GM12878 (cell line): ENCODE data around the gene KPNA1. TPM values are rescaled to one million over a fixed set of nuclear protein-coding genes. Genes with fewer than 3 reads are reported as not detected.
A peak's percentile ranks its signal among the peaks of the same experiment; 100 is the strongest.

Experiments used
- ATAC-seq: fragments of 200-7000 bp; cut with Tn5 transposase; 3 replicates; pipeline ENCODE4 v1.9.1; 2020; ENCODE audit warnings: mild to moderate bottlenecking, moderate library complexity
- BruUV-seq: library from RNA; stranded (reverse); fragments of 400-500 nt; replicated peaks from 2 replicates; lab custom pipeline; 2021; lab: Mats Ljungman, UMichigan
- CTCF ChIA-PET: fragments of 300-600 bp; sonication (Branson Sonifier 250); formaldehyde crosslinking; extraction: SDS; loops from one replicate; lab custom pipeline; 2021; ENCODE audit warnings: inconsistent platforms; lab: Yijun Ruan, JAX
- POLR2A ChIA-PET: fragments of 350-600 bp; formaldehyde crosslinking; extraction: SDS; loops from one replicate; lab custom pipeline; 2021; ENCODE audit warnings: inconsistent platforms; lab: Charles Lee
- RAD21 ChIA-PET: fragments of 300-600 bp; sonication (Branson Sonifier 250); formaldehyde crosslinking; loops from one replicate; lab custom pipeline; 2023; ENCODE audit warnings: antibody characterized with exemption; ENCODE audit not compliant: unreplicated experiment; lab: Charles Lee
- SMC1A ChIA-PET: fragments of 300-600 bp; sonication (Branson Sonifier 250); formaldehyde crosslinking; loops from one replicate; lab custom pipeline; 2023; ENCODE audit not compliant: unreplicated experiment, uncharacterized antibody; lab: Charles Lee
- DNase-seq: peaks from one replicate; pipeline ENCODE4 v3.0.0-alpha.2; 2011; ENCODE audit warnings: low read depth, low spot score
- FAIRE-seq: peaks from 3 replicates; lab custom pipeline; 2011; peaks lifted over from hg19 to GRCh38; lab: Jason Lieb, UNC
- H2AFZ ChIP-seq: 2 replicates; pipeline ENCODE4 v1.6.0; 2011; ENCODE audit warnings: low read depth, low read length, control low read depth; ENCODE audit not compliant: control insufficient read depth
- H3K27ac ChIP-seq: 2 replicates; pipeline ENCODE4 v1.5.1; 2011; ENCODE audit warnings: control low read depth; ENCODE audit not compliant: control insufficient read depth, insufficient read depth
- H3K27me3 ChIP-seq, 2 experiments: replicated peaks in 1 of 2; 2 replicates each; pipeline versions ENCODE4 v1.6.0 to v1.6.1; 2011; ENCODE audit warnings: low read length in 1 of 2; ENCODE audit not compliant: control insufficient read depth in 2 of 2, insufficient read depth in 2 of 2
- H3K36me3 ChIP-seq, 2 experiments: 2 replicates each; pipeline ENCODE4 v1.5.1; 2011; ENCODE audit warnings: low read length in 1 of 2; ENCODE audit not compliant: control insufficient read depth in 2 of 2, insufficient read depth in 2 of 2
- H3K4me1 ChIP-seq: 2 replicates; pipeline ENCODE4 v1.6.1; 2011; ENCODE audit warnings: mild to moderate bottlenecking, low read length, moderate library complexity, mixed read lengths; ENCODE audit not compliant: control insufficient read depth, insufficient read depth
- H3K4me2 ChIP-seq: 2 replicates; pipeline ENCODE4 v1.6.0; 2011; ENCODE audit warnings: control low read depth; ENCODE audit not compliant: control insufficient read depth, insufficient read depth
- H3K4me3 ChIP-seq: fragments of 200-600 bp; sonication (generic); 2 replicates; pipeline ENCODE4 v1.5.1; 2016
- H3K79me2 ChIP-seq: 2 replicates; pipeline ENCODE4 v1.6.0; 2011; ENCODE audit warnings: low read length; ENCODE audit not compliant: control insufficient read depth, insufficient read depth
- H3K9ac ChIP-seq: 2 replicates; pipeline ENCODE4 v1.8.0; 2011; ENCODE audit warnings: low read length, control low read depth, mixed read lengths; ENCODE audit not compliant: control insufficient read depth, insufficient read depth
- H3K9me3 ChIP-seq: replicated peaks from 3 replicates; pipeline ENCODE4 v1.5.1; 2011; ENCODE audit warnings: mild to moderate bottlenecking, low read length; ENCODE audit not compliant: control insufficient read depth, insufficient read depth
- H4K20me1 ChIP-seq: 2 replicates; pipeline ENCODE4 v1.6.0; 2011; ENCODE audit not compliant: control insufficient read depth, insufficient read depth
- CHD2 ChIP-seq: IDR thresholded peaks from 2 replicates; pipeline ENCODE4 v1.6.1; 2011; ENCODE audit warnings: low read depth, low read length, improper control_type of control experiment, borderline replicate concordance
- EGR1 ChIP-seq, 2 experiments: IDR thresholded peaks; 1 replicate in 1 of 2; 2 replicates in 1 of 2; pipeline ENCODE4 v1.6.1; 2011 to 2012; ENCODE audit warnings: low read depth in 2 of 2, low read length in 2 of 2, borderline replicate concordance in 1 of 2, mild to moderate bottlenecking in 1 of 2, moderate library complexity in 1 of 2
- FOXK2 ChIP-seq: fragments of 450-650 bp; IDR thresholded peaks from 2 replicates; pipeline ENCODE4 v1.6.1; 2017; ENCODE audit warnings: mild to moderate bottlenecking, moderate library complexity
- FOXM1 ChIP-seq: IDR thresholded peaks from 2 replicates; pipeline ENCODE4 v1.6.1; 2012; ENCODE audit warnings: low read depth, mild to moderate bottlenecking, inconsistent platforms, low read length, moderate library complexity
- MEF2A ChIP-seq: IDR thresholded peaks from 2 replicates; pipeline ENCODE4 v1.6.1; 2011; ENCODE audit warnings: low read depth, mild to moderate bottlenecking, low read length, moderate library complexity; ENCODE audit not compliant: insufficient read depth
- MXI1 ChIP-seq: fragments of 150-350 bp; IDR thresholded peaks from 2 replicates; pipeline ENCODE4 v1.6.1; 2011; ENCODE audit warnings: low read depth, mild to moderate bottlenecking, inconsistent platforms, low read length, improper control_type of control experiment
- NR2C2 ChIP-seq: IDR thresholded peaks from 2 replicates; pipeline ENCODE4 v1.6.1; 2011; ENCODE audit warnings: borderline replicate concordance, low read depth; ENCODE audit not compliant: control insufficient read depth, insufficient read length
- RCOR1 ChIP-seq: conservative IDR thresholded peaks from 2 replicates; pipeline ENCODE4 v1.6.1; 2012; ENCODE audit warnings: low read depth, low read length, improper control_type of control experiment
- RUNX3 ChIP-seq: IDR thresholded peaks from 2 replicates; pipeline ENCODE4 v1.6.1; 2012; ENCODE audit warnings: low read length, inconsistent platforms
- SIN3A ChIP-seq: IDR thresholded peaks from 2 replicates; pipeline ENCODE4 v1.6.1; 2012; ENCODE audit warnings: low read depth, low read length, improper control_type of control experiment
- SPI1 ChIP-seq: IDR thresholded peaks from 2 replicates; pipeline ENCODE4 v1.6.1; 2011; ENCODE audit warnings: low read depth, mild to moderate bottlenecking, low read length, moderate library complexity, borderline replicate concordance; ENCODE audit not compliant: insufficient read depth
- TBL1XR1 ChIP-seq: IDR thresholded peaks from 2 replicates; pipeline ENCODE4 v1.6.1; 2012; ENCODE audit warnings: low read depth, low read length, improper control_type of control experiment
- ZNF384 ChIP-seq: IDR thresholded peaks from 2 replicates; pipeline ENCODE4 v1.6.1; 2012; ENCODE audit warnings: low read depth, mild to moderate bottlenecking, low read length, improper control_type of control experiment, borderline replicate concordance
- WGBS: methylation state at CpG from one replicate; pipeline ENCODE4 v1.1.6; 2016; ENCODE audit warnings: low lambda C conversion rate; ENCODE audit not compliant: insufficient replicate concordance, insufficient coverage; ENCODE audit errors: missing lambda C conversion rate; 5-methylcytosine and 5-hydroxymethylcytosine counted together
- in situ Hi-C: fragments of 300-500 bp; cut with MboI; formaldehyde crosslinking; loops from 9 replicates; pipeline ENCODE4 v1.14.3; 2018; ENCODE audit warnings: mixed read lengths
- intact Hi-C: fragments of 100-400 bp; cut with micrococcal nuclease; formaldehyde crosslinking; loops from one replicate; pipeline ENCODE4 v1.14.2; 2022; ENCODE audit not compliant: unreplicated experiment
- polyA plus RNA-seq, 11 experiments: library from polyadenylated mRNA; depleted of rRNA in 4 of 11; unstranded in 6 of 11; stranded (reverse) in 5 of 11; fragments of >200 nt; fragmentation: Nextera tagmentation in 4 of 11; fragmentation: Illumina TruSeq in 1 of 11; extraction: Ambion mirVana in 4 of 11; extraction: Trizol in 1 of 11; gene quantifications; 1 replicate in 1 of 11; 2 replicates in 10 of 11; pipeline versions ENCODE4 v1.2.1 to v1.2.3, GENCODE V29; 2011 to 2016; ENCODE audit warnings: inconsistent platforms in 2 of 11, missing spikeins in 2 of 11, low read depth in 1 of 11
- total RNA-seq, 4 experiments: library from RNA; depleted of rRNA in 3 of 4; stranded (reverse); fragments of >200 nt in 3 of 4; fragmentation: Illumina TruSeq in 1 of 4; extraction: Trizol in 1 of 4; gene quantifications; 2 replicates each; pipeline versions ENCODE4 v1.2.1 to v1.2.3, GENCODE V29; 2013 to 2021
- TF ChIP-seq, protein P1 (sequence below): IDR thresholded peaks from 2 replicates; pipeline ENCODE4 v1.6.1; 2012; ENCODE audit warnings: low read depth, low read length, improper control_type of control experiment
- TF ChIP-seq, protein P2 (sequence below): fragments of 450-650 bp; IDR thresholded peaks from 2 replicates; pipeline ENCODE4 v1.6.1; 2017; ENCODE audit warnings: borderline replicate concordance
- TF ChIP-seq, protein P3 (sequence below): fragments of 450-650 bp; formaldehyde crosslinking; IDR thresholded peaks from 2 replicates; pipeline ENCODE4 v1.4.0; 2020; ENCODE audit warnings: mild to moderate bottlenecking, moderate library complexity

KPNA1 gene
- total and polyA plus RNA-seq, 10 of the 15 experiments (the other 5 are each of a cell fraction or from before 2014, with no cell fraction given) = 8.5 to 52.7 (median 41.0) TPM

DNA sequence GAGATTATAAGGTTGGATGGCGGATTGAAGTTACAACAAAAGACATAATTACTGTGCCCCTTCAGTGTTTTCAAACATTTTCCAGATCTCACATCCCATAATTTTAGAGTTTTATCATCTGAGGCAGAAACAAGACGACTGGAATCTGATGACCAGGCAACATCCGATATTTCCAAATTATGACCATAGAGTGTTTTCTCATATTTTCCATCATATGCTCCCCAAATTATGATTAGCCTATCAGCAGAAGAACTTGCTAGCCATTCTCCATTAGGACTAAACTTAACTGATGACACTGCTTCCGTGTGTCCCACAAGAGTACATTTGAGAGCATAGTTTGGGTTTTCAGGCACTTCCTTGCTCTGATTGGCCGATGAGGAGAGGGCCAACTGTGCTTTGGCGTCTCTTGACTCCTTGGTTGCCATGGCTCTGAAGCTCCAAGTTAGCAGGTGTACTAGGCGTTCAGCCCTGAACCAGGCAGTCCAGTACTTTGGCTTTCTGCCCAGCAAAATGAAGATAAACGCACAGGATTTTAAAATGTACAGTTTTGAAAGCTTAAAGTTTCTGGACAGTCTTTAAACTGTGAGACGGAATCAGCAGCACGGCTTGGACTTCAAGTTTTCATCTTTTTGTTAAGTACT, 99.5 kb downstream of the KPNA1 start (continued):
- TF ChIP-seq SPI1 = peak; percentile 61; the same call in 1 of the 2 replicates
- no peak for TF ChIP-seq ZNF384
- TF ChIP-seq TBL1XR1 = no peak
- no peak for TF ChIP-seq NR2C2
- peak; percentile 82 for TF ChIP-seq MXI1
- TF ChIP-seq, protein P1, sequence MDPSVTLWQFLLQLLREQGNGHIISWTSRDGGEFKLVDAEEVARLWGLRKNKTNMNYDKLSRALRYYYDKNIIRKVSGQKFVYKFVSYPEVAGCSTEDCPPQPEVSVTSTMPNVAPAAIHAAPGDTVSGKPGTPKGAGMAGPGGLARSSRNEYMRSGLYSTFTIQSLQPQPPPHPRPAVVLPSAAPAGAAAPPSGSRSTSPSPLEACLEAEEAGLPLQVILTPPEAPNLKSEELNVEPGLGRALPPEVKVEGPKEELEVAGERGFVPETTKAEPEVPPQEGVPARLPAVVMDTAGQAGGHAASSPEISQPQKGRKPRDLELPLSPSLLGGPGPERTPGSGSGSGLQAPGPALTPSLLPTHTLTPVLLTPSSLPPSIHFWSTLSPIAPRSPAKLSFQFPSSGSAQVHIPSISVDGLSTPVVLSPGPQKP = no peak

DNA sequence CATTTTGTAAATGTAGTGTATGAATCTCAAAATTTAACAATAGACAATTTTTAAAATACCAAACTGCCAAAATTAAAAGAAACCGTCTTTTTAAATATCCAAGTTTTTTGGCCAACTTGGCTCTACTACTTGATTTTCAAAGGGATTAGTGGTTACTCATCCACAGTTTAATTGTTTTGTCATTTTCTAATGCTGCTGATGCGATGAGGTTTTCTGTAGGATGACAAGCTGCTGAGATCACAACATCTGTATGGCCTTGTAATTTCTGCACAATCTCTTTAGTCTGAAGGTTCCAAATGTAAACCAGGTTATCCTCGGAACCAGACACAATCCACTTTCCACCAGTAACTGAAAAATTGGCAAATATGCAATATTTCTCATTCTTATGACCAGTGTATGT, 100.3 kb downstream of the KPNA1 start:
- ChIA-PET SMC1A (interaction anchor here (0.6 to 2.4 kb wide), 3 partner anchors 108 to 386 kb away, joined by 3 to 18 read pairs (median 4); no protein-coding TSS in a partner anchor), POLR2A (interaction anchor here (0.8 to 2.7 kb wide), 2 partner anchors 21 to 868 kb away, joined by 3 to 11 read pairs; partner anchors contain the start of gene POLQ), CTCF (interaction anchor here (2.4 to 2.7 kb wide), 2 partner anchors 17 to 30 kb away, joined by 9 to 10 read pairs; partner anchors contain the start of gene FAM162A), RAD21 (interaction anchor here (3.7 kb wide), 1 partner anchor 29 kb away, joined by 20 read pairs; the partner anchor contains the start of gene FAM162A)
- FAIRE-seq (no peak), ATAC-seq (no peak), DNase-seq (no peak)
- peaks cover 14% of the 10 kb centered on the region; the same call in 1 of the 2 replicates for H3K4me1 ChIP-seq
- no peak overlapping the region for H2AFZ ChIP-seq
- intact Hi-C loops = no loop called here
- H3K9ac ChIP-seq = peak overlapping the region; percentile 75; the same call in 1 of the 2 replicates
- H3K36me3 ChIP-seq = peaks cover under 1 to 5% of the 10 kb centered on the region in 2 experiments
- WGBS = 96% methylated on average over 3 of the region's 3 CpGs
- H4K20me1 ChIP-seq = no peaks in the 10 kb centered on the region
- no peaks in the 10 kb centered on the region for H3K27me3 ChIP-seq
- peak overlapping the region; percentile 96 for H3K4me2 ChIP-seq
- no TSS peak for BruUV-seq
- H3K4me3 ChIP-seq = peak overlapping the region; percentile 77
- in situ Hi-C loops = no loop called here
- H3K79me2 ChIP-seq = peaks cover 32% of the 10 kb centered on the region
- H3K9me3 ChIP-seq = no peaks in the 10 kb centered on the region
- H3K27ac ChIP-seq = no peak overlapping the region
- TF ChIP-seq FOXK2 = no peak
- TF ChIP-seq RCOR1 = no peak
- TF ChIP-seq EGR1 (IDR thresholded peaks at IDR 0.05; ENCODE audit: borderline replicate concordance in 1 of 2, low read depth in 2 of 2, low read length in 2 of 2) = no peak
- TF ChIP-seq MEF2A = no peak
- TF ChIP-seq CHD2 = no peak
- TF ChIP-seq, protein P2, sequence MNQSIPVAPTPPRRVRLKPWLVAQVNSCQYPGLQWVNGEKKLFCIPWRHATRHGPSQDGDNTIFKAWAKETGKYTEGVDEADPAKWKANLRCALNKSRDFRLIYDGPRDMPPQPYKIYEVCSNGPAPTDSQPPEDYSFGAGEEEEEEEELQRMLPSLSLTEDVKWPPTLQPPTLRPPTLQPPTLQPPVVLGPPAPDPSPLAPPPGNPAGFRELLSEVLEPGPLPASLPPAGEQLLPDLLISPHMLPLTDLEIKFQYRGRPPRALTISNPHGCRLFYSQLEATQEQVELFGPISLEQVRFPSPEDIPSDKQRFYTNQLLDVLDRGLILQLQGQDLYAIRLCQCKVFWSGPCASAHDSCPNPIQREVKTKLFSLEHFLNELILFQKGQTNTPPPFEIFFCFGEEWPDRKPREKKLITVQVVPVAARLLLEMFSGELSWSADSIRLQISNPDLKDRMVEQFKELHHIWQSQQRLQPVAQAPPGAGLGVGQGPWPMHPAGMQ = no peak
- TF ChIP-seq SIN3A = no peak
- no peak for TF ChIP-seq FOXM1
- no peak for TF ChIP-seq RUNX3
- TF ChIP-seq, protein P3, sequence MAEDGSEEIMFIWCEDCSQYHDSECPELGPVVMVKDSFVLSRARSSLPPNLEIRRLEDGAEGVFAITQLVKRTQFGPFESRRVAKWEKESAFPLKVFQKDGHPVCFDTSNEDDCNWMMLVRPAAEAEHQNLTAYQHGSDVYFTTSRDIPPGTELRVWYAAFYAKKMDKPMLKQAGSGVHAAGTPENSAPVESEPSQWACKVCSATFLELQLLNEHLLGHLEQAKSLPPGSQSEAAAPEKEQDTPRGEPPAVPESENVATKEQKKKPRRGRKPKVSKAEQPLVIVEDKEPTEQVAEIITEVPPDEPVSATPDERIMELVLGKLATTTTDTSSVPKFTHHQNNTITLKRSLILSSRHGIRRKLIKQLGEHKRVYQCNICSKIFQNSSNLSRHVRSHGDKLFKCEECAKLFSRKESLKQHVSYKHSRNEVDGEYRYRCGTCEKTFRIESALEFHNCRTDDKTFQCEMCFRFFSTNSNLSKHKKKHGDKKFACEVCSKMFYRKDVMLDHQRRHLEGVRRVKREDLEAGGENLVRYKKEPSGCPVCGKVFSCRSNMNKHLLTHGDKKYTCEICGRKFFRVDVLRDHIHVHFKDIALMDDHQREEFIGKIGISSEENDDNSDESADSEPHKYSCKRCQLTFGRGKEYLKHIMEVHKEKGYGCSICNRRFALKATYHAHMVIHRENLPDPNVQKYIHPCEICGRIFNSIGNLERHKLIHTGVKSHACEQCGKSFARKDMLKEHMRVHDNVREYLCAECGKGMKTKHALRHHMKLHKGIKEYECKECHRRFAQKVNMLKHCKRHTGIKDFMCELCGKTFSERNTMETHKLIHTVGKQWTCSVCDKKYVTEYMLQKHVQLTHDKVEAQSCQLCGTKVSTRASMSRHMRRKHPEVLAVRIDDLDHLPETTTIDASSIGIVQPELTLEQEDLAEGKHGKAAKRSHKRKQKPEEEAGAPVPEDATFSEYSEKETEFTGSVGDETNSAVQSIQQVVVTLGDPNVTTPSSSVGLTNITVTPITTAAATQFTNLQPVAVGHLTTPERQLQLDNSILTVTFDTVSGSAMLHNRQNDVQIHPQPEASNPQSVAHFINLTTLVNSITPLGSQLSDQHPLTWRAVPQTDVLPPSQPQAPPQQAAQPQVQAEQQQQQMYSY (CRISPR knock-in tag) = no peak
